HL-60 (cell line): Measurements from ENCODE around the gene NIPA2.

Experiments
- GABPA ChIP-seq: IDR thresholded peaks from 2 replicates; pipeline ENCODE4 v1.6.1; 2012; ENCODE audit warnings: low read depth
- POLR2AphosphoS5 ChIP-seq: IDR thresholded peaks from 2 replicates; pipeline ENCODE4 v1.6.1; 2012; ENCODE audit warnings: low read depth
- TF ChIP-seq, protein P1 (sequence below): IDR thresholded peaks from one replicate; pipeline ENCODE4 v1.5.1; 2011; ENCODE audit warnings: low read length, control low read depth, inconsistent platforms; ENCODE audit not compliant: insufficient read depth
- TF ChIP-seq, protein P2 (sequence below): IDR thresholded peaks from 2 replicates; pipeline ENCODE4 v1.6.1; 2012; ENCODE audit warnings: low read depth; ENCODE audit not compliant: insufficient replicate concordance

DNA sequence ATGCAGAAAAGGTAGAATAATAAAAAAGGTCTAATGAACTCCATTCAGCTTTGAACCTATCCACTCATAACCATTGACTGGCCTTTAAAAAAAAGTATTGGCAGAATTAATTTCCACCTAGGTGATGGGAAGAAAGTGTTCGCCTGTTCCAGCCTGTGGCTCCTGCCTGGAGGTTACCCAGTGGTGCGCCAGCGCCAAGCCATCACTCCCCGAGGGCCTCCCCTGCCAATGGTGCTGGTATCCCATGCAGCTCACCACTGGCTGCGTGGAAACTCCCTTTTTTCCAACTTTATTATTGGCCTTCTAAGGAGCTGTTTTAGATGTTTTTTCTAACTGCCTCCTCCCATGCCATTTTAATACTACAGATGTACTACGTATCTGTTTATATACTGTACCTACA lies 29.4 kb downstream of the NIPA2 start:
- TF ChIP-seq, protein P1, sequence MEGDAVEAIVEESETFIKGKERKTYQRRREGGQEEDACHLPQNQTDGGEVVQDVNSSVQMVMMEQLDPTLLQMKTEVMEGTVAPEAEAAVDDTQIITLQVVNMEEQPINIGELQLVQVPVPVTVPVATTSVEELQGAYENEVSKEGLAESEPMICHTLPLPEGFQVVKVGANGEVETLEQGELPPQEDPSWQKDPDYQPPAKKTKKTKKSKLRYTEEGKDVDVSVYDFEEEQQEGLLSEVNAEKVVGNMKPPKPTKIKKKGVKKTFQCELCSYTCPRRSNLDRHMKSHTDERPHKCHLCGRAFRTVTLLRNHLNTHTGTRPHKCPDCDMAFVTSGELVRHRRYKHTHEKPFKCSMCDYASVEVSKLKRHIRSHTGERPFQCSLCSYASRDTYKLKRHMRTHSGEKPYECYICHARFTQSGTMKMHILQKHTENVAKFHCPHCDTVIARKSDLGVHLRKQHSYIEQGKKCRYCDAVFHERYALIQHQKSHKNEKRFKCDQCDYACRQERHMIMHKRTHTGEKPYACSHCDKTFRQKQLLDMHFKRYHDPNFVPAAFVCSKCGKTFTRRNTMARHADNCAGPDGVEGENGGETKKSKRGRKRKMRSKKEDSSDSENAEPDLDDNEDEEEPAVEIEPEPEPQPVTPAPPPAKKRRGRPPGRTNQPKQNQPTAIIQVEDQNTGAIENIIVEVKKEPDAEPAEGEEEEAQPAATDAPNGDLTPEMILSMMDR, result no peak
- no peak for TF ChIP-seq POLR2AphosphoS5
- TF ChIP-seq, protein P2, sequence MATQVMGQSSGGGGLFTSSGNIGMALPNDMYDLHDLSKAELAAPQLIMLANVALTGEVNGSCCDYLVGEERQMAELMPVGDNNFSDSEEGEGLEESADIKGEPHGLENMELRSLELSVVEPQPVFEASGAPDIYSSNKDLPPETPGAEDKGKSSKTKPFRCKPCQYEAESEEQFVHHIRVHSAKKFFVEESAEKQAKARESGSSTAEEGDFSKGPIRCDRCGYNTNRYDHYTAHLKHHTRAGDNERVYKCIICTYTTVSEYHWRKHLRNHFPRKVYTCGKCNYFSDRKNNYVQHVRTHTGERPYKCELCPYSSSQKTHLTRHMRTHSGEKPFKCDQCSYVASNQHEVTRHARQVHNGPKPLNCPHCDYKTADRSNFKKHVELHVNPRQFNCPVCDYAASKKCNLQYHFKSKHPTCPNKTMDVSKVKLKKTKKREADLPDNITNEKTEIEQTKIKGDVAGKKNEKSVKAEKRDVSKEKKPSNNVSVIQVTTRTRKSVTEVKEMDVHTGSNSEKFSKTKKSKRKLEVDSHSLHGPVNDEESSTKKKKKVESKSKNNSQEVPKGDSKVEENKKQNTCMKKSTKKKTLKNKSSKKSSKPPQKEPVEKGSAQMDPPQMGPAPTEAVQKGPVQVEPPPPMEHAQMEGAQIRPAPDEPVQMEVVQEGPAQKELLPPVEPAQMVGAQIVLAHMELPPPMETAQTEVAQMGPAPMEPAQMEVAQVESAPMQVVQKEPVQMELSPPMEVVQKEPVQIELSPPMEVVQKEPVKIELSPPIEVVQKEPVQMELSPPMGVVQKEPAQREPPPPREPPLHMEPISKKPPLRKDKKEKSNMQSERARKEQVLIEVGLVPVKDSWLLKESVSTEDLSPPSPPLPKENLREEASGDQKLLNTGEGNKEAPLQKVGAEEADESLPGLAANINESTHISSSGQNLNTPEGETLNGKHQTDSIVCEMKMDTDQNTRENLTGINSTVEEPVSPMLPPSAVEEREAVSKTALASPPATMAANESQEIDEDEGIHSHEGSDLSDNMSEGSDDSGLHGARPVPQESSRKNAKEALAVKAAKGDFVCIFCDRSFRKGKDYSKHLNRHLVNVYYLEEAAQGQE, result no peak
- TF ChIP-seq GABPA, result no peak
